Panc1 (cell line): Measurements from ENCODE around the gene GATD1. TPM values are rescaled to one million over a fixed set of nuclear protein-coding genes. Genes with fewer than 3 reads are reported as not detected.
A peak's percentile ranks its signal among the peaks of the same experiment; 100 is the strongest.

ENCODE experiments used
- ATAC-seq: fragments of 200-7000 bp; cut with Tn5 transposase; 2 replicates; pipeline ENCODE4 v1.9.1; 2020; ENCODE audit warnings: mild to moderate bottlenecking, moderate library complexity
- BruUV-seq: library from RNA; stranded (reverse); fragments of 400-500 nt; replicated peaks from 2 replicates; lab custom pipeline; 2021; lab: Mats Ljungman, UMichigan
- CTCF ChIA-PET: fragments of 300-600 bp; sonication (Branson Sonifier 250); formaldehyde crosslinking; loops from one replicate; lab custom pipeline; 2022; ENCODE audit warnings: antibody characterized with exemption; lab: Charles Lee
- POLR2A ChIA-PET: fragments of 300-600 bp; sonication (Branson Sonifier 250); formaldehyde crosslinking; loops from one replicate; lab custom pipeline; 2022; ENCODE audit warnings: antibody characterized with exemption; lab: Charles Lee
- DNase-seq: peaks from one replicate; pipeline ENCODE4 v3.0.0-alpha.2; 2010; ENCODE audit warnings: low read depth, low spot score
- H3K27ac ChIP-seq: 2 replicates; pipeline ENCODE4 v1.5.1; 2011; ENCODE audit warnings: mild to moderate bottlenecking, low read length, inconsistent platforms
- H3K27me3 ChIP-seq: fragments of 200-500 bp; sonication (Bioruptor generic); 2 replicates; pipeline ENCODE4 v1.6.0; 2014; ENCODE audit warnings: low read length, inconsistent platforms; ENCODE audit not compliant: control insufficient read depth, insufficient read depth
- H3K36me3 ChIP-seq: fragments of 200-500 bp; sonication (Bioruptor generic); 2 replicates; pipeline ENCODE4 v1.5.1; 2014; ENCODE audit warnings: inconsistent platforms, mild to moderate bottlenecking, low read length, moderate library complexity; ENCODE audit not compliant: control insufficient read depth, insufficient read depth
- H3K4me1 ChIP-seq: 2 replicates; pipeline ENCODE4 v1.5.1; 2011; ENCODE audit warnings: inconsistent platforms, mild to moderate bottlenecking, low read length, moderate library complexity; ENCODE audit not compliant: control insufficient read depth, insufficient read depth
- H3K4me3 ChIP-seq, 2 experiments: 2 replicates each; pipeline ENCODE4 v1.5.1; 2011 to 2012; ENCODE audit warnings: low read depth in 2 of 2, low read length in 2 of 2, mild to moderate bottlenecking in 2 of 2, inconsistent platforms in 1 of 2, moderate library complexity in 1 of 2
- H3K9me3 ChIP-seq: fragments of 200-500 bp; sonication (Bioruptor generic); 2 replicates; pipeline ENCODE4 v1.5.1; 2014; ENCODE audit warnings: low read depth, mild to moderate bottlenecking, inconsistent platforms, low read length, moderate library complexity; ENCODE audit not compliant: control insufficient read depth, insufficient read depth
- CTCF ChIP-seq: fragments of 450-650 bp; IDR thresholded peaks from 2 replicates; pipeline ENCODE4 v1.5.1; 2017; ENCODE audit warnings: mild to moderate bottlenecking
- POLR2AphosphoS5 ChIP-seq: IDR thresholded peaks from 2 replicates; pipeline ENCODE4 v1.6.1; 2012; ENCODE audit warnings: mild to moderate bottlenecking, low read depth, low read length, moderate library complexity
- REST ChIP-seq, 2 experiments: IDR thresholded peaks; 2 replicates each; pipeline ENCODE4 v1.6.1; 2011 to 2012; ENCODE audit warnings: low read depth in 2 of 2, control low read depth in 1 of 2, low read length in 1 of 2, mild to moderate bottlenecking in 1 of 2, moderate library complexity in 1 of 2; ENCODE audit not compliant: insufficient read depth in 1 of 2
- SIN3A ChIP-seq: IDR thresholded peaks from 2 replicates; pipeline ENCODE4 v1.6.1; 2012; ENCODE audit warnings: low read depth, mild to moderate bottlenecking, low read length, moderate library complexity, borderline replicate concordance; ENCODE audit not compliant: insufficient read depth
- TCF7L2 ChIP-seq: IDR thresholded peaks from 2 replicates; pipeline ENCODE4 v1.6.1; 2011; ENCODE audit warnings: mild to moderate bottlenecking, low read depth, low read length, inconsistent platforms
- in situ Hi-C: cut with HindIII; loops from 2 replicates; pipeline ENCODE4 v1.10.0; 2016; ENCODE audit warnings: low sequenced_read_pairs, low pct_unique_long_range_greater_than_20kb
- intact Hi-C: fragments of 100-400 bp; cut with micrococcal nuclease; formaldehyde crosslinking; loops from one replicate; pipeline ENCODE4 v1.10.0; 2022; ENCODE audit not compliant: unreplicated experiment
- total RNA-seq: library from RNA; stranded (reverse); gene quantifications from one replicate; pipeline ENCODE4 v1.2.1, GENCODE V29; 2021; ENCODE audit not compliant: unreplicated experiment

GATD1 gene
- total RNA-seq, 1 experiment from 2014 or later: 229 TPM

GRCh38 chr11:765025-765801 is 12.1 kb downstream of the GATD1 start:
- peaks cover 6% of the 10 kb centered on the region; the same call in 1 of the 2 replicates for H3K36me3 ChIP-seq
- no peaks in the 10 kb centered on the region for H3K27me3 ChIP-seq
- intact Hi-C loops (loop anchor here (2.0 kb wide), 1 partner anchor 68 kb away; no protein-coding TSS in a partner anchor), in situ Hi-C loops (no loop called here)
- no peaks in the 10 kb centered on the region for H3K9me3 ChIP-seq
- no peak for DNase-seq
- peaks cover 25% of the 10 kb centered on the region for H3K4me1 ChIP-seq
- BruUV-seq: no TSS peak
- H3K4me3 ChIP-seq: no peak overlapping the region
- TF ChIP-seq POLR2AphosphoS5 (peak; percentile 64), SIN3A (peak; percentile 49; the same call in 1 of the 2 replicates), REST (IDR thresholded peaks at IDR 0.05; ENCODE audit: insufficient read depth in 1 of 2, low read depth in 2 of 2, low read length in 1 of 2) (no peak), TCF7L2 (no peak), CTCF (peak; percentile 98; the same call in 1 of the 2 replicates)
- ChIA-PET CTCF (interaction anchor here (1.2 kb wide), 1 partner anchor 60 kb away, joined by 5 read pairs; no protein-coding TSS in a partner anchor), POLR2A (no interaction called here)
- ATAC-seq: peak; percentile 63
- no peak overlapping the region; the same call in 1 of the 2 replicates for H3K27ac ChIP-seq

GRCh38 chr11:764322-765024 is 12.8 kb downstream of the GATD1 start:
- intact Hi-C loops: loop anchor here (2.0 kb wide), 1 partner anchor 68 kb away; no protein-coding TSS in a partner anchor
- ChIA-PET CTCF (no interaction called here), POLR2A (interaction anchor here (0.6 kb wide), 1 partner anchor 564 kb away, joined by 5 read pairs; no protein-coding TSS in a partner anchor)
- no TSS peak for BruUV-seq
- peaks cover 25% of the 10 kb centered on the region for H3K4me1 ChIP-seq
- ATAC-seq (peak; percentile 5; the same call in 1 of the 2 replicates), DNase-seq (no peak)
- TF ChIP-seq CTCF: no peak
- TF ChIP-seq POLR2AphosphoS5: peak; percentile 76
- 0 out of 2 replicates have a peak, but pooled peaks have one; percentile 21 for TF ChIP-seq SIN3A
- no peak overlapping the region for H3K27ac ChIP-seq
- H3K36me3 ChIP-seq: peaks cover 6% of the 10 kb centered on the region; the same call in 1 of the 2 replicates
- no peaks in the 10 kb centered on the region for H3K9me3 ChIP-seq
- in situ Hi-C loops: no loop called here
- no peak overlapping the region for H3K4me3 ChIP-seq
- H3K27me3 ChIP-seq: no peaks in the 10 kb centered on the region
